ENCODE measurements around the gene PBX2. TPM values are rescaled to one million over a fixed set of nuclear protein-coding genes. Genes with fewer than 3 reads are reported as not detected.
A peak's percentile ranks its signal among the peaks of the same experiment; 100 is the strongest.
"Not testable (repeated sequence)": the region's sequence is repeated elsewhere in the genome, so short reads cannot be mapped to it uniquely, and the experiment has no call there.

Gene PBX2, protein sequence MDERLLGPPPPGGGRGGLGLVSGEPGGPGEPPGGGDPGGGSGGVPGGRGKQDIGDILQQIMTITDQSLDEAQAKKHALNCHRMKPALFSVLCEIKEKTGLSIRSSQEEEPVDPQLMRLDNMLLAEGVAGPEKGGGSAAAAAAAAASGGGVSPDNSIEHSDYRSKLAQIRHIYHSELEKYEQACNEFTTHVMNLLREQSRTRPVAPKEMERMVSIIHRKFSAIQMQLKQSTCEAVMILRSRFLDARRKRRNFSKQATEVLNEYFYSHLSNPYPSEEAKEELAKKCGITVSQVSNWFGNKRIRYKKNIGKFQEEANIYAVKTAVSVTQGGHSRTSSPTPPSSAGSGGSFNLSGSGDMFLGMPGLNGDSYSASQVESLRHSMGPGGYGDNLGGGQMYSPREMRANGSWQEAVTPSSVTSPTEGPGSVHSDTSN
- 109 and 123 TPM in 2 replicates for total RNA-seq (2014; rRNA removed; shearing (Covaris generic))

DNA sequence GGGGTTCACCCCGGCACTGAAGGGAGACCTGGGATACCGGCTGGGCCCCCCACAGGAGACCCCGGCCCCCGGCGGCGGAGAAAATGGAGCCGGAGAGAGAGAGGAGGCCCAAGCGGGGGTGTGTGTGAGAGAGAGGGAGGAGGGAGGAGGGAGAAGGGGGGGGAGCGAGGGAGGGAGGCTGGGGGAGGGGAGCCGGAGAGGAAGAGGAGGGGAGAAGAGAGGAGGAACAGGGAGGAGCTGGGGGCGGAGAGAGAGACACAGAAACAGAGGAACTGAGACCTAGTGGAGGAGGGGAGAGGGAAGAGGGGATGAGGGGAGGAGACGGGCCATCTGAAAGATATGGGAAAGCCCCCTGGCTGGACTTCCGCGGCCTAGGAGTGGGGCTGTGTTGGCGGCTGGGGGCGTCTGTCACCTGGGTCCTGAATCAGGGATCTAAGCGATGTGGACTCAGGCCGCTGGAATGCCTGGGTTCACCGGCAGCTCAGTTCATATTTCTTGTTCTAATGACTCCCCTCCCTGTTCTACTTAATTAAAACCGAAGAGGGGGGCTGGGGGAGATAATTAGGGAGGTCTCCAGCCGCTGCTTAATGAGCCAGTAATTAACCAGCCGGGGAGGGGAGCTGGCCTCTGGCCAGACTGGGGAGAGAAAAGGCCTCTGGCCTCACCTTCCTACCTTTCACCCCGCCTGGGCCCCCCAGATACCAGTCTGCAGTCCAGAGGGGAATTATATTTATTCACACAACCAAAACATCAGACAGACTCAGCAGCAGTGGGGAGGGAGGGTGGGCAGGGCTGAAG is at the start of gene PBX2:
Gene PBX2, minus strand, starts transcription at position 149 of the 798 bp plus-strand sequence. CDS start 287 bp downstream, outside the sequence.
- in situ Hi-C loops (cut with HindIII; ENCODE audit: low sequenced_read_pairs): no loop called here

GRCh38 chr6:32239462-32239861 is 49.5 kb upstream of the PBX2 start:
- DNase-seq (ENCODE audit: low spot score): no peak
- in situ Hi-C loops (cut with HindIII; ENCODE audit: low sequenced_read_pairs): no loop called here

More for the DNA sequence above, at the start of gene PBX2:
- peak; percentile 97 for DNase-seq (ENCODE audit: low spot score)

GRCh38 chr6:32234934-32235333 is 44.9 kb upstream of the PBX2 start:
- in situ Hi-C loops (cut with HindIII; ENCODE audit: low sequenced_read_pairs): no loop called here
- no peak for DNase-seq (ENCODE audit: low spot score)

GRCh38 chr6:32226434-32226833 is 36.4 kb upstream of the PBX2 start:
- in situ Hi-C loops (cut with HindIII; ENCODE audit: low sequenced_read_pairs): no loop called here
- DNase-seq (ENCODE audit: low spot score): no peak

DNA sequence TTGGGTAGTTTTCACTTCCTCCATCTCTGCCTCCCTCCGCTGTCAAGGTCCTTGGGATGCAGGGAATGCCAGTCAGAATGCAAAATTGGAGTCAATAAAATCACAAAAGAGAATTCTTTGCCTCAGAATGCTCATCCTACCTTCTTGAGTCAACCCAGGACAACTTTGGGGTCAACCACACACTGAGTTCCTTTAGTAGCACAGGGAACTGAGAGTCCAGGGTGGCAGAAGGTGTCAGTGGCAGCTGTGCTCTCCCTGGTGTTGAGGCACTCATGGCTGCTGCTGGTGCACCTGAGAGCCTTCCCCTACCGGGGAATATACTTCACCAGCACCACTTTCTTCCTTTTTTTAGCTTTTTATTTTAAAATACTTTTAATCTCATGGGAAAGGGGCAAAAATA is 34.7 kb upstream of the PBX2 start:
- in situ Hi-C loops (cut with HindIII; ENCODE audit: low sequenced_read_pairs): no loop called here
- DNase-seq (ENCODE audit: low spot score): no peak

DNA sequence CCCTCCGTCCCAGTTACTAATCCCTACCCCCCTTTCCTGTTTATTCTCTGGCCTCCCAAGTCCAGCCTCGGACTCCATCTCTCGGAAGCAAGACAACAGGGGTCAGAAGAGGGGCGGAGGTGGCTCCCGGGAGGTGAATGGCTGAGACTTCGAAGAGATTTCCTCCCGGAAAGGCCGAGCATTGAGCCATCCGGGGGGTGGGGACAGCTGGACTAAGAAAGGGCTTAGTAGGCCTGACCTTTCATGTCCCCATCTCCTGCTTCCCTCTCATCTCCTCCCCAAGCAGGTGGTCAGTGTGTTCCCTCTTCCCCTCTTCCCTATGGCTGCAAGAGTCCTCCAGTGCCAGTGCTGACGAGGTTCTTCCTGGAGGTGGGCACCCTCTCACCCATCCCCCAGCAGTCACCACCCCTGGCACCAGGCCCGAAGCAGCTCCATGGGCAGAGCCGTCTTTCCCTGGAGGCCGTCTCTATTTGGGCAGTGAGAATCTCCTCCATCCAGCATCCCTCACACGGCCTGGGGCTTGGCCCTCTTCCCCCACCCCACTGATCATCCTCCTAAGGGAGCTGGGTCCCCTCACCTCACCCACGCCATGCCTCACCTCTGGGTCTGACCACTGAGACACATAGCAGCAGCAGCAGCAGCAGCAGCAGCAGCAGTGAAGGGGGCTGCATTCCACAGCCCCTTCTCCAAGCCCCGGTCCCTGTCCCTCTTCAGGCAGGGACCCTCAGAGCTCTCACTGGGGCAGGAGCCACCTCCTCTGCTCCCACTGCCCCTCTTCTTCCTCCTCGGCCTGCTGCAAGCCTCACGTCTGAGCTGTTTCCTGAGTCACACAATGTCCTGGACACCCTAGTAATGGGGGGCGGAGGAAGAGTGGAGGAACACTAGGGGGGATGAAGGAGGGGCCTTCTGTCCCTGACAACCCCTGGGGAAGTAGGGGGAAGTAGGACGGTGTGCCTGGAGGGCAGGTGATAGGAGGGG is 33.5 kb upstream of the PBX2 start, which contains the start of gene NOTCH4:
Gene NOTCH4, minus strand, starts transcription at position 810 of the 978 bp plus-strand sequence. Its CDS starts 139 bp downstream, at position 671.
- in situ Hi-C loops (cut with HindIII; ENCODE audit: low sequenced_read_pairs): no loop called here
- DNase-seq (ENCODE audit: low spot score): no peak

DNA sequence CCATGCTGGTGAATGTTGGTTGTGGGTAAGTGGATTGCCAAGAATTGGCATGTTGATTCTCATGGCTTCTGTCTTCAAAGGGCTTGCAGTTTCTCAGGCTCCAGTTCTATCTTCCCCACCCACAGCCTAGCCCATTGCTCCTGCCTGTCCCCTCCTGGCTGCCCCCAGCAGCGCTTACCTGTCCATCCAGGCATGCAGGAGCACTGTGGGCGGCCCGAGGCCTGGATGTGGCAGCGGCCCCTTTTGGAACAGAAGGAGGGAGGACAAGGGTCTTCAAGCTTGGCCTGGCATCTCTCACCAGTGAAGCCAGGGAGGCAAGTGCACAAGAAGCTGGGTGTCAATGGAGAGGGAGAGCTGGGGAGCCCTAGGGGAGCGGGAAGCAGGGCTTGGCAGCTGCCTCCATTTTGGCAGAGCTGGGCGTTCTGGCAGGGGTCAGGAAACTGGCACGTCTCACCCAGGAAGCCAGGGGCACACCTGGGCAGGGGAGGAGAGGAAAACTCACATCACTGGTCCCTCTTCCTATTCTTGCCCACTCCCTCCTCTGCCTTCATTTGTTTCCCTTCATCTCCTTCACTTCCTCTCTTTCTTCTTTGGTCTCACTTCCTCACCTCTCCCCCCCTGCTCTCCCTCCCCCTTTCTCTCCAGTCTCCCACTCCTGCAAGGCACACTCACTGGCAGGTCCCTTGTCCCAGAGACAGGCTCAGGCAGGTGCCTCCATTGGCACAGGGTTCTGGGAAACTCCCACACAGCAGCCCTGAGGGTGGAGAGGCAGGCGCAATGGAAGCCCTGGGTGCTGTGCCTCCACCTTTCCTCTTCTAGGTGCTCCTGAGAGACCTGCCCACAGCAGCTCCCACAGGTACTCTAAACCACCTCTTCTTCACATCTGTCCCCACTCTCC is 32.6 kb upstream of the PBX2 start:
- no peak for DNase-seq (ENCODE audit: low spot score)
- in situ Hi-C loops (cut with HindIII; ENCODE audit: low sequenced_read_pairs): no loop called here

- DNase-seq (ENCODE audit: low spot score): no peak
- in situ Hi-C loops (cut with HindIII; ENCODE audit: low sequenced_read_pairs): no loop called here
Measured at GRCh38 chr6:32220021-32220420, 30.0 kb upstream of the PBX2 start.

DNA sequence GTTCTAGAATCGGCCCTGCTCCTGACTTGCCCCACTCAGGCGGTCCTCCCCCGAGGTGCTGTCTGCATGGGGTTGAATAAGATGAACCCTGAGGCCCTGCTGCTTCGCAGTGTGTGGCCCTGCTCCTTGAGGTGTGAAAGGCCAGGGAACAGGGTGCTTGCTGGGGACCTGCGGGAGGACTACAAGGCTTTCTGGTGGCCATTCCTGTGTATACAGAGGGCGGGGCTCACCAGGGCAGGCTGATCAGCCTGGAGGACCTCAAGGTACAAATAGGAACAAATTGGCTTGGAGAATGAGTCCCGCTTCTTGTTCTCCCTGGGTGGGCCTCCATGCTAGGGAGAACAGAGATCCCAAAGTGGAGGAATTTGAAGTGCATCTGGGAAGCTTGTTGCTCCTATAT is 28.2 kb upstream of the PBX2 start:
- DNase-seq (ENCODE audit: low spot score): no peak
- in situ Hi-C loops (cut with HindIII; ENCODE audit: low sequenced_read_pairs): no loop called here

GRCh38 chr6:32216998-32217397 is 27.0 kb upstream of the PBX2 start:
- in situ Hi-C loops (cut with HindIII; ENCODE audit: low sequenced_read_pairs): no loop called here
- no peak for DNase-seq (ENCODE audit: low spot score)

GRCh38 chr6:32216285-32216684 is 26.3 kb upstream of the PBX2 start:
- in situ Hi-C loops (cut with HindIII; ENCODE audit: low sequenced_read_pairs): no loop called here
- no peak for DNase-seq (ENCODE audit: low spot score)

DNA sequence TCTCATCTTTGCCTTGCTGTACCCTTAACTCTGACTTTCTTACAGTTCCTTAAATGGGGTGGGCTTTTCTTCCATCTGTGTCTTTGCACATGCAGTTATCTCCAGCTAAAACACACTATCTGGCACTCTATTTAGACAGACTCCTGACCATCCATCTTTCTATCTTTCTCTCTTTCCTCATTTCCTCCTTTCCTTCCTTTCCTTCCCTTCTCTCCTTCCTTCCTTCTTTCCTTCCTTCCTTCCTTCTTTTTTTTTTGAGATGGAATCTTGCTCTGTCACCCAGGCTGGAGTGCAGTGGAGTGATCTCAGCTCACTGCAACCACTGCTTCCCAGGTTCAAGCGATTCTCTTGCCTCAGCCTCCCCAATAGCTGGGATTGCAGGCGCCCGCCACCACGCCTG is 25.6 kb upstream of the PBX2 start:
- in situ Hi-C loops (cut with HindIII; ENCODE audit: low sequenced_read_pairs): no loop called here
- DNase-seq (ENCODE audit: low spot score): no peak

DNA sequence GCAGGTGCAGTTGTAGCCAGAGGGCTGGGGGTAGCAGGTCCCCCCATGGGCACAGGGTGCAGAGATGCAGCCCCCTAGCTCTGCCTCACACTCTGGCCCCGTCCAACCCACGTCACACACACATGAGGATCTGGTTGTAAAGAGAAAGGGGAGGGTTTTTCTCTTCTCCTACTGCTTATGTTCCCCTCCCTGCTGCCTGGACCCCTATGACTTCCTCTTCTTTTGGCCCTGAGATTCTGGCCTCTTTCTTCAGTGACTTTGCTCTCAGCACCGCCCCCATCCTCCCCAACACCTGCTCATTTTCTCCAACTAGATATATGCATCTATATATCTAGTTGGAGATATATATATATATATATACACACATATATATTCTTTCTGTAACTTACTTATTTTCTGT is 24.1 kb upstream of the PBX2 start:
- no peak for DNase-seq (ENCODE audit: low spot score)

GRCh38 chr6:32213649-32214048 is 23.6 kb upstream of the PBX2 start:
- DNase-seq (ENCODE audit: low spot score): no peak
- in situ Hi-C loops (cut with HindIII; ENCODE audit: low sequenced_read_pairs): no loop called here

More for the DNA sequence above, 24.1 kb upstream of the PBX2 start:
- in situ Hi-C loops (cut with HindIII; ENCODE audit: low sequenced_read_pairs): no loop called here

DNA sequence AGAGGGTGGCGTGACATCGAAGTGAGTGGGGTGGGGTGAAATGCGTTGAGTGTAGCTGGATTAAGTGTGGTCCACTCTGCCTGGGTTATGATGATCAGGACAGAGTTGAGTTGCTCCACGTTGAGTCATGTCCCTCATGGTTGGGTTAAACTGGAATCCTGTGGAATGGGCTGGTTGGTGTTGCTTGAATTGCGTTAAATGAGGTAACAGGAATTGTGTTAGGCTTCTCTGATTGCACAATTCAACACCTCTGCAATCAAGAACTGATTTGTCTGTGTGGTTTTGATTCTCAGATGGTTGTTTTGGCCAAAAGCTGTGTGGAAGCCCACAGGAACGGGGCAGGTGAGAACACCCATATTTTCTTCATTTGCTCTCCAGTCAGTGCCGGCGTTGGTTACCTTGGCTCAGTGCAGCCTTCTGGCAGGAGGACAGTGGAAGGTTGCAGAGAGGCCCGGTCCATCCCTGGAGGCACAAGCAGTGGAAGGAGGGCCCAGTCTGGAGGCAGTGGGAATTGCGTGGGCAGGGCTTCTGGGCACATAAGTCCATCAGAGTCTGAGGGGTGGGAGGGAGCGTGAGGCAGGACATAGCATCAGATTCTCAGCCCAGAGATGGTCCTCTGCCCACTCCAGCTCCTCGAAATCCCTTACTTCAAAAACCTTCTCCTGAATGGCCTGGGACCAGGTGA is 22.2 kb upstream of the PBX2 start:
- in situ Hi-C loops (cut with HindIII; ENCODE audit: low sequenced_read_pairs): no loop called here
- DNase-seq (ENCODE audit: low spot score): no peak

- in situ Hi-C loops (cut with HindIII; ENCODE audit: low sequenced_read_pairs); DNase-seq (ENCODE audit: low spot score): not testable (repeated sequence)
Measured at GRCh38 chr6:32211432-32211831, 21.4 kb upstream of the PBX2 start.

- in situ Hi-C loops (cut with HindIII; ENCODE audit: low sequenced_read_pairs): no loop called here
- no peak for DNase-seq (ENCODE audit: low spot score)
Measured at GRCh38 chr6:32210191-32210601, 20.2 kb upstream of the PBX2 start.

DNA sequence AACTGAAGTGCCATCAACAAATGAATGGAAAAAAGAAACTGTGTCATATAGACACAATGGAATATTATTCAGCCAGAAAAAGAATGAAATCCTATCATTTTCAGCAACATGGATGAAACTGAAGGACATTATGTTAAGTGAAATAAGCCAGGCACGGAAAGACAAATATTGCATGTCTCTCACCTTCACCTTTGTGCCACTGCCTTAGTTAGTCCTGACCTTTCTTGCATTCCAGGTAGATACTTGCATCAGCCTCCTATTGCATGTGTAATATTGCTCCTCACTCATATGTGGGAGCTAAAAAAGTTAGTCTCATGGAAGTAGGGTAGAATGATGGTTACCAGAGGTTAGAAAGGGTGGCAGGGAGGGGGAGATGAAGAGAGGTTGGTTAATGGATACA is 19.0 kb upstream of the PBX2 start:
- in situ Hi-C loops (cut with HindIII; ENCODE audit: low sequenced_read_pairs): no loop called here

More for the DNA sequence above, 19.0 kb upstream of the PBX2 start:
- DNase-seq (ENCODE audit: low spot score): no peak

Measured in G401 (cell line).